HCT116 (cell line): ENCODE results near the gene MYH6. TPM values are rescaled to one million over a fixed set of nuclear protein-coding genes. Genes with fewer than 3 reads are reported as not detected.

Source experiments
- ATAC-seq: fragments of 200-7000 bp; cut with Tn5 transposase; 2 replicates; pipeline ENCODE4 v1.9.1; 2020; ENCODE audit warnings: mild to moderate bottlenecking, moderate library complexity
- BruUV-seq: library from RNA; stranded (reverse); fragments of 400-500 nt; replicated peaks from 2 replicates; lab custom pipeline; 2021; lab: Mats Ljungman, UMichigan
- CTCF ChIA-PET: fragments of 300-600 bp; sonication (Branson Sonifier 250); formaldehyde crosslinking; loops from one replicate; lab custom pipeline; 2021; ENCODE audit warnings: antibody characterized with exemption; lab: Charles Lee
- POLR2A ChIA-PET: fragments of 300-600, 350-600 bp; sonication (Branson Sonifier 250); formaldehyde crosslinking; loops from one replicate; lab custom pipeline; 2021; ENCODE audit warnings: antibody characterized with exemption; lab: Charles Lee
- RAD21 ChIA-PET, 2 experiments: fragments of 300-600 bp; sonication (Branson Sonifier 250); formaldehyde crosslinking; loops; one replicate each; lab custom pipeline; 2023; ENCODE audit warnings: low total read pairs in 2 of 2; ENCODE audit not compliant: uncharacterized antibody in 2 of 2, unreplicated experiment in 2 of 2, low non-redundant PET in 1 of 2; lab: Charles Lee
- DNase-seq: peaks from one replicate; pipeline ENCODE4 v3.0.0-alpha.2; 2010; ENCODE audit warnings: low read depth, low spot score
- H2AFZ ChIP-seq: fragments of 200-600 bp; shearing (Covaris generic), sonication (generic); 2 replicates; pipeline ENCODE4 v1.6.1; 2017; ENCODE audit warnings: low read depth, mixed run types, mixed read lengths, antibody characterized with exemption, low read length; ENCODE audit not compliant: poor library complexity, severe bottlenecking
- H3K27ac ChIP-seq: 2 replicates; pipeline ENCODE4 v1.5.1; 2012; ENCODE audit warnings: low read depth, low read length
- H3K27me3 ChIP-seq: fragments of 200-600 bp; sonication (generic); 2 replicates; pipeline ENCODE4 v1.6.1; 2016; ENCODE audit warnings: mixed run types, low read length, mixed read lengths; ENCODE audit not compliant: insufficient read depth
- H3K36me3 ChIP-seq, 2 experiments: fragments of 200-500 bp in 1 of 2; fragments of 200-600 bp in 1 of 2; sonication (Bioruptor generic) in 1 of 2; sonication (generic) in 1 of 2; 2 replicates each; pipeline versions ENCODE4 v1.5.1 to v1.6.1; 2014 to 2016; ENCODE audit warnings: low read length in 2 of 2, inconsistent platforms in 1 of 2, mixed read lengths in 1 of 2, mixed run types in 1 of 2; ENCODE audit not compliant: insufficient read depth in 2 of 2, control insufficient read depth in 1 of 2
- H3K4me1 ChIP-seq, 2 experiments: fragments of 200-600 bp in 1 of 2; sonication (generic) in 1 of 2; 2 replicates each; pipeline versions ENCODE4 v1.5.1 to v1.6.1; 2012 to 2017; ENCODE audit warnings: low read length in 2 of 2, inconsistent platforms in 1 of 2, mild to moderate bottlenecking in 1 of 2, mixed read lengths in 1 of 2, mixed run types in 1 of 2, moderate library complexity in 1 of 2; ENCODE audit not compliant: insufficient read depth in 2 of 2, control insufficient read depth in 1 of 2
- H3K4me2 ChIP-seq: fragments of 200-600 bp; sonication (generic); 2 replicates; pipeline ENCODE4 v1.6.1; 2017; ENCODE audit warnings: mixed run types, low read length, mixed read lengths
- H3K4me3 ChIP-seq, 2 experiments: fragments of 200-600 bp in 1 of 2; sonication (generic) in 1 of 2; replicated peaks in 1 of 2; 2 replicates each; pipeline ENCODE4 v1.5.1; 2011 to 2016; ENCODE audit warnings: low read length in 2 of 2, control low read depth in 1 of 2, low read depth in 1 of 2, mild to moderate bottlenecking in 1 of 2, mixed read lengths in 1 of 2, mixed run types in 1 of 2
- H3K79me2 ChIP-seq: fragments of 200-600 bp; sonication (generic); 2 replicates; pipeline ENCODE4 v1.6.1; 2017; ENCODE audit warnings: mild to moderate bottlenecking, mixed run types, low read length, moderate library complexity, mixed read lengths; ENCODE audit not compliant: insufficient read depth
- H3K9ac ChIP-seq: fragments of 200-600 bp; sonication (generic); 2 replicates; pipeline ENCODE4 v1.6.1; 2016; ENCODE audit warnings: low read length, mixed read lengths
- H3K9me2 ChIP-seq: fragments of 200-600 bp; sonication (generic), shearing (Covaris generic); 2 replicates; pipeline ENCODE4 v1.6.1; 2017; ENCODE audit warnings: mixed run types, mild to moderate bottlenecking, moderate library complexity; ENCODE audit not compliant: insufficient read depth
- H3K9me3 ChIP-seq, 2 experiments: fragments of 200-500 bp in 1 of 2; fragments of 200-600 bp in 1 of 2; sonication (Bioruptor generic) in 1 of 2; sonication (generic) in 1 of 2; 2 replicates each; pipeline ENCODE4 v1.6.1; 2014 to 2017; ENCODE audit warnings: low read length in 2 of 2, mixed read lengths in 2 of 2, inconsistent platforms in 1 of 2, low read depth in 1 of 2, mild to moderate bottlenecking in 1 of 2, mixed run types in 1 of 2, moderate library complexity in 1 of 2; ENCODE audit not compliant: control insufficient read depth in 1 of 2, insufficient read depth in 1 of 2
- H4K20me1 ChIP-seq: fragments of 200-600 bp; sonication (generic), shearing (Covaris generic); 2 replicates; pipeline ENCODE4 v1.6.1; 2017; ENCODE audit warnings: mixed run types, mild to moderate bottlenecking, moderate library complexity; ENCODE audit not compliant: insufficient read depth
- ATF3 ChIP-seq: IDR thresholded peaks from 2 replicates; pipeline ENCODE4 v1.6.1; 2012
- CBX3 ChIP-seq: IDR thresholded peaks from 2 replicates; pipeline ENCODE4 v1.6.1; 2012; ENCODE audit warnings: low read depth
- CEBPB ChIP-seq: IDR thresholded peaks from 2 replicates; pipeline ENCODE4 v1.6.1; 2012; ENCODE audit warnings: low read depth
- CTCF ChIP-seq, 3 experiments: fragments of 200-600 bp in 1 of 3; sonication (generic) in 1 of 3; IDR thresholded peaks in 2 of 3; conservative IDR thresholded peaks in 1 of 3; 2 replicates each; pipeline ENCODE4 v1.5.1; 2012 to 2017; ENCODE audit warnings: low read depth in 2 of 3, low read length in 2 of 3, antibody characterized with exemption in 1 of 3, borderline replicate concordance in 1 of 3, control low read depth in 1 of 3, mild to moderate bottlenecking in 1 of 3, mixed read lengths in 1 of 3, mixed run types in 1 of 3, moderate library complexity in 1 of 3; ENCODE audit not compliant: insufficient read depth in 1 of 3
- ELF1 ChIP-seq: IDR thresholded peaks from 2 replicates; pipeline ENCODE4 v1.6.1; 2012; ENCODE audit warnings: low read depth, borderline replicate concordance
- FOSL1 ChIP-seq: IDR thresholded peaks from 2 replicates; pipeline ENCODE4 v1.6.1; 2012; ENCODE audit warnings: low read depth
- MAX ChIP-seq: IDR thresholded peaks from 2 replicates; pipeline ENCODE4 v1.6.1; 2012
- POLR2AphosphoS5 ChIP-seq: IDR thresholded peaks from 2 replicates; pipeline ENCODE4 v1.6.1; 2011; ENCODE audit warnings: mild to moderate bottlenecking, low read depth, low read length, moderate library complexity
- SIN3A ChIP-seq: IDR thresholded peaks from 2 replicates; pipeline ENCODE4 v1.6.1; 2012; ENCODE audit warnings: low read depth
- SRF ChIP-seq: IDR thresholded peaks from 2 replicates; pipeline ENCODE4 v1.6.1; 2012; ENCODE audit warnings: low read depth
- YY1 ChIP-seq: IDR thresholded peaks from 2 replicates; pipeline ENCODE4 v1.6.1; 2011; ENCODE audit warnings: low read length, low read depth, moderate library complexity, mild to moderate bottlenecking; ENCODE audit not compliant: insufficient replicate concordance; ENCODE audit errors: extremely low read depth
- ZBTB33 ChIP-seq: IDR thresholded peaks from 2 replicates; pipeline ENCODE4 v1.6.1; 2011; ENCODE audit warnings: mild to moderate bottlenecking, low read length, moderate library complexity; ENCODE audit not compliant: insufficient replicate concordance; ENCODE audit errors: extremely low read depth
- intact Hi-C: fragments of 100-400 bp; cut with micrococcal nuclease; formaldehyde crosslinking; loops from 2 replicates; pipeline ENCODE4 v1.10.0; 2022
- total RNA-seq: library from RNA; stranded (reverse); gene quantifications from one replicate; pipeline ENCODE4 v1.2.1, GENCODE V29; 2021; ENCODE audit not compliant: unreplicated experiment

The MYH6 gene
- total RNA-seq, 1 experiment from 2014 or later: not detected

- DNase-seq (no peak), ATAC-seq (no peak)
- H3K4me1 ChIP-seq: no peaks in the 10 kb centered on the region; a peak in 1 of 4 replicates
- no peaks in the 10 kb centered on the region for H3K9me3 ChIP-seq
- ChIA-PET RAD21 (no interaction called here), POLR2A (no interaction called here), CTCF (interaction anchor here (1.1 kb wide), 1 partner anchor 10 kb away, joined by 3 read pairs; no protein-coding TSS in a partner anchor)
- no peak overlapping the region for H3K4me3 ChIP-seq
- H2AFZ ChIP-seq: no peak overlapping the region
- no peaks in the 10 kb centered on the region for H3K36me3 ChIP-seq
- intact Hi-C loops: no loop called here
- no peak overlapping the region for H3K27ac ChIP-seq
- H3K9ac ChIP-seq: no peak overlapping the region
- no peak for TF ChIP-seq YY1
- no peak for TF ChIP-seq SRF
- TF ChIP-seq CEBPB: no peak
- no peak for TF ChIP-seq MAX
- no peak overlapping the region for H3K4me2 ChIP-seq
- H3K9me2 ChIP-seq: no peaks in the 10 kb centered on the region
- H3K79me2 ChIP-seq: no peaks in the 10 kb centered on the region
- no TSS peak for BruUV-seq
- no peaks in the 10 kb centered on the region for H3K27me3 ChIP-seq
- no peaks in the 10 kb centered on the region for H4K20me1 ChIP-seq
Measured at GRCh38 chr14:23370221-23370620, 37.9 kb downstream of the MYH6 start.

- H3K36me3 ChIP-seq: no peaks in the 10 kb centered on the region
- no peaks in the 10 kb centered on the region; a peak in 1 of 4 replicates for H3K4me1 ChIP-seq
- H3K27ac ChIP-seq: no peak overlapping the region
- H3K79me2 ChIP-seq: no peaks in the 10 kb centered on the region
- H4K20me1 ChIP-seq: no peaks in the 10 kb centered on the region
- 0 out of 2 replicates have a peak, but pooled peaks cover 3% of the 10 kb centered on the region for H3K27me3 ChIP-seq
- CTCF ChIA-PET: interaction anchor here (1.7 kb wide), 1 partner anchor 14 kb away, joined by 6 read pairs; no protein-coding TSS in a partner anchor
- no peaks in the 10 kb centered on the region for H3K9me3 ChIP-seq
- no peak overlapping the region for H2AFZ ChIP-seq
- DNase-seq (no peak), ATAC-seq (no peak)
- H3K4me2 ChIP-seq: no peak overlapping the region
- RAD21 ChIA-PET: no interaction called here
- H3K9ac ChIP-seq: no peak overlapping the region
- POLR2A ChIA-PET: no interaction called here
- no peak for TF ChIP-seq CBX3
- TF ChIP-seq ZBTB33: no peak
- TF ChIP-seq YY1: no peak
- no peak for TF ChIP-seq SIN3A
- TF ChIP-seq POLR2AphosphoS5: no peak
- TF ChIP-seq MAX: no peak
- no peak for TF ChIP-seq ATF3
- no peak for TF ChIP-seq FOSL1
- no peak for TF ChIP-seq CTCF (IDR thresholded peaks at IDR 0.05 in 2 of 3, conservative IDR thresholded peaks at IDR 0.05 in 1 of 3; ENCODE audit: borderline replicate concordance in 1 of 3, insufficient read depth in 1 of 3, low read depth in 2 of 3, low read length in 2 of 3)
- no peak for TF ChIP-seq CEBPB
- TF ChIP-seq ELF1: no peak
- H3K4me3 ChIP-seq: no peak overlapping the region
- BruUV-seq: no TSS peak
- H3K9me2 ChIP-seq: no peaks in the 10 kb centered on the region
- intact Hi-C loops: no loop called here
Measured at GRCh38 chr14:23366426-23366921, 41.6 kb downstream of the MYH6 start.
